C4-2B (cell line): ENCODE results near the gene PAX4.

Experiments
- ZFX ChIP-seq: fragments of 450-650 bp; IDR thresholded peaks from 2 replicates; pipeline ENCODE4 v1.6.1; 2017
- TF ChIP-seq, protein P1 (sequence below): fragments of 450-650 bp; conservative IDR thresholded peaks from 2 replicates; pipeline ENCODE4 v1.5.1; 2017; ENCODE audit warnings: mild to moderate bottlenecking

DNA sequence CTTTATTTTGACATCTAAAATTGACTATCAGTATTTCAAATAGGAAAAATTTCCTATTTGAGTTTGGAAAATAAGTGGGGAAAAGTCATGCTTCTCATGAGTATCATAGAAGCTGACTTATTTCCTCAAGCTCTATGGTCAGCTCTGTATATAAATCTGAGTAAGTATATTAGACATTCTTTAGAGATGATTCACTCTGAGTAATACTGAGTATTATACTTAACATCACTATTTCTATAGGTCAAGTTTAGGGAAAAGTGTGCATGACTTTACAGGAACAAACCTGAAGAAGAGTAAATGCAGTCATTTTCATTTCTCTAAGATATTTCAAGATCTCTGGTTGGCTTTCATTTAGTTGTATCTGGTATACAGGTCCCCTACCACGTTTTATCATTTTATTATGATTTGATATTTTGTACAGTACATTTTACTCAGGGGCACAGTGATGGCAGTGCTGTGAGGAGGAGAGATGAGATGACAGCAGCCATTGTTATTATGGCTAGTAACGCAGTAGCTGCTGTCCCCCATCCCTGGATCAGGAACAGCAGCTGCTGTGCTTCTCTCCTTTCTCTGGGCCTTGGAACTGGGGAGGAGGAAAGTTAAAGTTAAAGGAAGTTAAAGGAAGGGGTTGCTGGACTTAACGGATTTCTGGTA, 49.2 kb upstream of the PAX4 start:
- TF ChIP-seq, protein P1, sequence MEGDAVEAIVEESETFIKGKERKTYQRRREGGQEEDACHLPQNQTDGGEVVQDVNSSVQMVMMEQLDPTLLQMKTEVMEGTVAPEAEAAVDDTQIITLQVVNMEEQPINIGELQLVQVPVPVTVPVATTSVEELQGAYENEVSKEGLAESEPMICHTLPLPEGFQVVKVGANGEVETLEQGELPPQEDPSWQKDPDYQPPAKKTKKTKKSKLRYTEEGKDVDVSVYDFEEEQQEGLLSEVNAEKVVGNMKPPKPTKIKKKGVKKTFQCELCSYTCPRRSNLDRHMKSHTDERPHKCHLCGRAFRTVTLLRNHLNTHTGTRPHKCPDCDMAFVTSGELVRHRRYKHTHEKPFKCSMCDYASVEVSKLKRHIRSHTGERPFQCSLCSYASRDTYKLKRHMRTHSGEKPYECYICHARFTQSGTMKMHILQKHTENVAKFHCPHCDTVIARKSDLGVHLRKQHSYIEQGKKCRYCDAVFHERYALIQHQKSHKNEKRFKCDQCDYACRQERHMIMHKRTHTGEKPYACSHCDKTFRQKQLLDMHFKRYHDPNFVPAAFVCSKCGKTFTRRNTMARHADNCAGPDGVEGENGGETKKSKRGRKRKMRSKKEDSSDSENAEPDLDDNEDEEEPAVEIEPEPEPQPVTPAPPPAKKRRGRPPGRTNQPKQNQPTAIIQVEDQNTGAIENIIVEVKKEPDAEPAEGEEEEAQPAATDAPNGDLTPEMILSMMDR = no peak
- TF ChIP-seq ZFX = no peak
